ENCODE results near the gene SAG.

Gene SAG

DNA sequence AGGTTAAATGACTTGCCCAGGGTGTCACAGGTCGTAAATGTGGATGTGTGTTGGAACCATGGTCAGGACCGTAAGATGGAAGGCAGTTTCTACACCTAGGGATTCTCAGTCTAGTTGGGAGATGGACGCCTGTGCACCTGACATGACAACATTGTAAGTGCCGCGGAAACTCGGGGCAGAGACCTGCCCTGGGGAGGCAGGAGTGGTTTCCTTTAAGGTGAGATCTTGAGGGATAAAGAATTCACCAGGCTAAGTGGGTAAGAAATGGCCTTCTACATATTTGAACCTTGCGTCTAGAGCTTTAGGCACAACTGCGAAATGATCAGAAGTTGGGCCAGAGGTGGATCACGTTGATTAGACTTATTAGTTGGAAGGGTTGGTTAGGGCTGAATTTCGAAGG, 48.3 kb downstream of the SAG start:
- TF ChIP-seq, protein P1, sequence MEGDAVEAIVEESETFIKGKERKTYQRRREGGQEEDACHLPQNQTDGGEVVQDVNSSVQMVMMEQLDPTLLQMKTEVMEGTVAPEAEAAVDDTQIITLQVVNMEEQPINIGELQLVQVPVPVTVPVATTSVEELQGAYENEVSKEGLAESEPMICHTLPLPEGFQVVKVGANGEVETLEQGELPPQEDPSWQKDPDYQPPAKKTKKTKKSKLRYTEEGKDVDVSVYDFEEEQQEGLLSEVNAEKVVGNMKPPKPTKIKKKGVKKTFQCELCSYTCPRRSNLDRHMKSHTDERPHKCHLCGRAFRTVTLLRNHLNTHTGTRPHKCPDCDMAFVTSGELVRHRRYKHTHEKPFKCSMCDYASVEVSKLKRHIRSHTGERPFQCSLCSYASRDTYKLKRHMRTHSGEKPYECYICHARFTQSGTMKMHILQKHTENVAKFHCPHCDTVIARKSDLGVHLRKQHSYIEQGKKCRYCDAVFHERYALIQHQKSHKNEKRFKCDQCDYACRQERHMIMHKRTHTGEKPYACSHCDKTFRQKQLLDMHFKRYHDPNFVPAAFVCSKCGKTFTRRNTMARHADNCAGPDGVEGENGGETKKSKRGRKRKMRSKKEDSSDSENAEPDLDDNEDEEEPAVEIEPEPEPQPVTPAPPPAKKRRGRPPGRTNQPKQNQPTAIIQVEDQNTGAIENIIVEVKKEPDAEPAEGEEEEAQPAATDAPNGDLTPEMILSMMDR (conservative IDR thresholded peaks at IDR 0.05) = no peak
- H3K27ac ChIP-seq = peak overlapping the region; percentile 82

DNA sequence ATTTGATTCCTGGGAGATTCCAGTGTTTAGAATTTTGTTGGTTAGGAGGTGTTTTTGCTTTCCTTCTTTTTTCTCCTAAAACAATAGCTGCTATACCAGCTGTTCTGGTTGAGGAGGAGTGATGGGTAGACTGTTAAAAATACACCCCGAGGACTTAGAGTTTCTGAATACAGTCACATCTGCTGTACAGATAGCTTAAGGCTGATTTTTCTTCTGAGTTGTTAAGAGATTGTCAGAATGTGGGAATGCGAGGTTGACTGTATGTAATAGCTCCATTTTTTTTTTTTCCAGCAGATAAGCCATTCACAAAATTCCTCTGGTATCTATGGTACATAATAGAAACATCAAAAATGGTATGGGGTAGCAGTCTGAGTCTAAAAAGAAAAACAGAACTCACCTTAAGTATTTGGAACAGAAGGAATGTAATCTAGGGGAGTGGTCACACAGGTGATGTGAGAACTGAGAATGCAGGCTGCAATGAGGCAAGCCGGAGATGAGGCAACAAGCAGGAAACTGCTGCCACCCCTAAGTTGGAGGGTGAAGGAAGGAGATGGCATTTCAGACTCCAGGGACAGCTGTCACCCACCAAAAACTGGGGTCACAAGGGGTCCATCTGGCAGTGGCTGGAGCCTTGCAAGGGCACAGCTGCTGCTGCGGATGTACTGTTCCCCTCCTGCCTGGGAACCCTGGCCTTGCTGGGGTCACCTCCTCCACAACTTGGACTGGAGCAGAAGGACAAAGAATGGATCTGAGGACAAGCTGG, 49.1 kb downstream of the SAG start:
- TF ChIP-seq, protein P1 (conservative IDR thresholded peaks at IDR 0.05) = no peak
- peak overlapping the region; percentile 82 for H3K27ac ChIP-seq

DNA sequence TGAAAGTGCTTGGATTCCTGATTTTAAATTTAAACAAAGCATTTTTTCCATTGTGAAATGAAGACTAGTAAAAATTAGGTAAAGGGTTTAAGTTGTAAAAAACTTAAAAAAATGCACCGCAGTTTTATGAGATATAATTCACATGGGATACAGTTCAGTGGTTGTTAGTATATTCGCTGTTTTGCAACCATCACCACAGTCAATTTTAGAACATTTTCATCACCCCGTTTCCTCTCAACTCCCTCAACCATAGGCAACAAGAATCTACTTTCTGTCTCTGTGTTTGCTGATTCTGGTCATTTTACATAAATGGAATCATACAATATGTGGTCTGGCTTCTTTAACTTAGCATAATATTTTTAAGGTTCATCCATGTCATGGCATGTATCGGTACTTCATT, 50.7 kb downstream of the SAG start:
- H3K27ac ChIP-seq = no peak overlapping the region
- TF ChIP-seq, protein P1 (conservative IDR thresholded peaks at IDR 0.05) = no peak

DNA sequence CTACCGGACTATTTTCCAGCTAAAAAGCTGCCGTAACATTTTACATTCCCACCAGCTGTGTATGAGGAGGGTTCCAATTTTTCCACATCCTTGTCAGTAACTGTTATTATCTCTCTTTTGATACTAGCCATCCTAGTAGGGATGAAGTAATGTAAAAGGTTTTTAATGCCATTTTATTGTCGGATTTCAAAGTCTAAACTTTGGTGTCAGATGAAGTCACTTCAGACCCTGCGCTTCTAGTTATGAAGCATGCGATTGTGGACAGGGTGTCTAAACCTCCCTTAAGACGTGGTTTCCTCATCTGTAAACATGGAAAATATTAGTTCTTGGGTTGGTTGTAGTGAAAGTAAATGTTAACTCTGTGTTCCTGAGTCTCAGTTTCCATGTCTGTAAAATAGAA, 51.3 kb downstream of the SAG start:
- H3K27ac ChIP-seq = no peak overlapping the region
- TF ChIP-seq, protein P1 (conservative IDR thresholded peaks at IDR 0.05) = no peak

DNA sequence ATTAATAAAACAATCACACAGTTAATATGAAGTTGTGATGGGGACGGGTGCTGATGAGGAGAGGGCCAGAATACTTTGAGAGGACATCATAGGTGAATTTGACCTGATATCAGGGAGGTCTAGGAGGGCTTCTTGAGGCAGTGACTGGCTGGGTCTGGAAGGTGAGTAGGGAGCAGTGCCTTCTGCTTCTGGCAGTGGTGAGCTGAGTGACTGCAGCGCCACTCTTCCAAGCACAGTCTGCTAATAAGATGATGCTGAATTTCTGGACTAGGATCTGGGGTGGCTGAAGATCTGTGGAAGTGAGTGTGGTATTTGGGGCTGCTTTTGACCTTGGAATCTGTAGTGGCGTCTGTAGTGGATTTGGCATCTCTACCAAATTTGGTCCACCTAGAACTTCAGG, 52.2 kb downstream of the SAG start:
- no peak overlapping the region for H3K27ac ChIP-seq
- TF ChIP-seq, protein P1 (conservative IDR thresholded peaks at IDR 0.05) = no peak

DNA sequence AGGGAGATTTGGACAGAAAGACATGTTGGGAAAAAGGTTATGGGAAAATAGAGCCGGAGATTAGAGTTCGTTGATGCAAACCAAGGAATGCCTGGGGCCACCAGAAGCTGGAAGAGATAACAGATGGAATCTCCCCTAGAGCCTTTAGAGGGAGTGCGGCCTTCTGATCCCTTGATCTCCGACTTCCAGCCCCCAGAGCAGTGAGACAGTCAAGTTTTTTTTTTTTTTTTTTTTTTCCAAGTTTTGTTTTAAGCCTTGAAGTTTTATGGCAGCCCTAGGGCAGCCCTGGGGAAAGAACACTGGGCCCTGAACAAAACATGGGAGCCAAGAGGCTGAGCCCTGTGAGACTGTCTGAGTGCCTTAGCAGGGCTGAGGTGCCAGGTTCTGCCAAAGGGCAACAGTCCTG, 53.2 kb downstream of the SAG start:
- TF ChIP-seq, protein P1 (conservative IDR thresholded peaks at IDR 0.05) = no peak
- H3K27ac ChIP-seq = no peak overlapping the region

DNA sequence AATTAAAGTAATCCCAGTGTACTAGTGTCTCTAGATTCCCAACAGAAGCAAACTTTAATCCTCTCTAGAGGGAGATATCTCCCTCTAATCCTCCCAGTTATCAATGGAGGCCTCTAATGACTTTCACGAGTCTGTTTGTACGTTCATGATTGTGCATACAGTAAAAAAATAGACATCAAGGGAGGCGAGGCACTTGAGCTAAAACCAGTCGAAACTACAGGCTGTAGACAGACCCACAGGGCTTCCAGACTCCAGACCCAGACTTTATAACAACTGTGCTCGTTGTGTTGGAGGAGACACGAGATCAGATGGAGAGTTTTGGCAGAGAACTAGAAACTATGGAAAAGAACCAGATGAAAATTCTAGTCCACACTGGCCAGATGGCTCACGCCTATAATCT, 53.7 kb downstream of the SAG start:
- no peak overlapping the region for H3K27ac ChIP-seq
- TF ChIP-seq, protein P1 (conservative IDR thresholded peaks at IDR 0.05) = no peak

Data from VCaP (cell line).